Measurements from ENCODE around the gene ANKS3. TPM values are rescaled to one million over a fixed set of nuclear protein-coding genes. Genes with fewer than 3 reads are reported as not detected.

Gene ANKS3
- total RNA-seq, 4 donors from 2014 or later, result 23.3 to 47.8 (median 27.6) TPM

DNA sequence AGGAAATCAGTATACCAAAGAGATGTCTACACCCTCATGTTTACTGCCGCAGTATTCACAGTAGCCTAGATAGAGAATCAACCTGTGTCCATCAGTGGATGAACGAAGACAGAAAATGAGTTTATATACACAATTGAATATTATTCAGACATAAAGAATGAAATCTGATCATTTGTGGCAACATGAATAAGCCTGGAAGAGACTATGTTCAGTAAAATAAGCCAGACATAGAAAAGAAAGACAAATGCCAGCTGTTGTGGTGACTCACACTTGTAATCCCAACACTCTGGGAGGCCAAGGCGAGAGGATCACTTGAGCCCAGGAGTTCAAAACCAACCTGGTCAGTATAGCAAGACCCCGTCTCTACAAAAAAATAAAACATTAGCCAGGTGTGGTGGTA is 24.6 kb downstream of the ANKS3 start:
- TF ChIP-seq POLR2A (IDR thresholded peaks at IDR 0.05) (no peak), POLR2AphosphoS5 (IDR thresholded peaks at IDR 0.05) (no peak), EP300 (IDR thresholded peaks at IDR 0.05) (no peak), CTCF (IDR thresholded peaks at IDR 0.05) (no peak)
- Histone ChIP-seq H3K4me3 (no peak overlapping the region), H3K27ac (no peak overlapping the region), H3K36me3 (peaks cover 0 to 91% of the 10 kb centered on the region in 2 donors), H3K4me1 (no peaks in the 10 kb centered on the region), H3K9me3 (no peaks in the 10 kb centered on the region), H3K27me3 (no peaks in the 10 kb centered on the region)
- ATAC-seq, result no peak
- WGBS, 2 donors (ENCODE audit: low coverage in 1 of 2), result 90 to 98% methylated on average over 4 of the region's 4 CpGs

DNA sequence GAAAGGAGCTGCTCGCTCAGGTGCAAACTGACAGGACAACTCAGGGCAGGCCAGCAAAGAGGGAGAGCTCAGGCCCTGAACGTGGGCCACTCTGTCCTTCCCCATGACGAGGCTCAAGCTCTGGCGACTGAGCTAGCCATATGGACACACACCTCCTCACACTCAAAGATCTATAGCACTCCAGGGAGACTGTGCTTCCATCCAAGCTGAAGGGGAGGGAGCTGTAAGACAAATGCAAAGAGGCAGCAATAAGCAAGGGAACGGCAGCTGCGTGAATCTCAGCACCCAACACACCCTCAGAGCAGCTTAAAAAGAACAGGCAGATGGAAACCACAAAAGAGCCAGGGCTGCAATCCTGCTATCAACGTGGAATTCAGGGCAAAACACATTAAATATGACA is 27.2 kb downstream of the ANKS3 start:
- ATAC-seq, result no peak
- H3K4me3 ChIP-seq, result no peak overlapping the region
- no peak overlapping the region for H3K27ac ChIP-seq
- no peaks in the 10 kb centered on the region for H3K4me1 ChIP-seq
- WGBS, 2 donors (ENCODE audit: low coverage in 1 of 2), result 75 to 90% methylated on average over 1 to 3 of the region's 7 CpGs
- no peaks in the 10 kb centered on the region for H3K27me3 ChIP-seq
- peaks cover 0 to 91% of the 10 kb centered on the region in 2 donors for H3K36me3 ChIP-seq
- no peaks in the 10 kb centered on the region for H3K9me3 ChIP-seq
- no peak for TF ChIP-seq CTCF (IDR thresholded peaks at IDR 0.05)
- no peak for TF ChIP-seq EP300 (IDR thresholded peaks at IDR 0.05)
- TF ChIP-seq POLR2AphosphoS5 (IDR thresholded peaks at IDR 0.05), result no peak
- TF ChIP-seq POLR2A (IDR thresholded peaks at IDR 0.05), result no peak

DNA sequence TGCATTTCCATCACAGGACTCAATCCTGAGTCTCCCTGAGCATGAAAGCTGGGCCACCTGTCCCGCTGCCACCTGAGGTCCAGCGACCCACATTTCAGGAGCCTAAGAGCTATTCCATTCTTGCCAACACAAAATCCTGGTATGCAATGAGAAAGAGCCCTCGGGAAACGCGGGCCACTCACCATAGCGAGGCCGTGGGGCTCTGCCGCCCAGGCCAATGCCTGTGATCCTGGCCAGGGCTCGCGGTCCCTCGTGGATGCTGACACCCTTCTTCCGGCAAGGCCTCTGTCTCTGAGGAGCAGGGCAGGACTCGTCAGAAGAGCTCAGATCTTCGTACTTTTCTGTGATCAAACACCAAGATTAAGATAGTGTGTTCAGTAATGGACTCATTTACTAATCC is 29.2 kb downstream of the ANKS3 start:
- H3K4me3 ChIP-seq, result no peak overlapping the region
- H3K4me1 ChIP-seq, result no peaks in the 10 kb centered on the region
- TF ChIP-seq POLR2AphosphoS5 (IDR thresholded peaks at IDR 0.05) (no peak), EP300 (IDR thresholded peaks at IDR 0.05) (no peak), CTCF (IDR thresholded peaks at IDR 0.05) (no peak), POLR2A (IDR thresholded peaks at IDR 0.05) (no peak)
- H3K9me3 ChIP-seq, result no peaks in the 10 kb centered on the region
- H3K27ac ChIP-seq, result no peak overlapping the region
- no peaks in the 10 kb centered on the region for H3K27me3 ChIP-seq
- ATAC-seq, result no peak
- whole genome bisulfite sequencing, 2 donors (ENCODE audit: low coverage in 1 of 2), result 92 to 96% methylated on average over 8 to 12 of the region's 14 CpGs
- peaks cover 0 to 92% of the 10 kb centered on the region in 2 donors for H3K36me3 ChIP-seq

DNA sequence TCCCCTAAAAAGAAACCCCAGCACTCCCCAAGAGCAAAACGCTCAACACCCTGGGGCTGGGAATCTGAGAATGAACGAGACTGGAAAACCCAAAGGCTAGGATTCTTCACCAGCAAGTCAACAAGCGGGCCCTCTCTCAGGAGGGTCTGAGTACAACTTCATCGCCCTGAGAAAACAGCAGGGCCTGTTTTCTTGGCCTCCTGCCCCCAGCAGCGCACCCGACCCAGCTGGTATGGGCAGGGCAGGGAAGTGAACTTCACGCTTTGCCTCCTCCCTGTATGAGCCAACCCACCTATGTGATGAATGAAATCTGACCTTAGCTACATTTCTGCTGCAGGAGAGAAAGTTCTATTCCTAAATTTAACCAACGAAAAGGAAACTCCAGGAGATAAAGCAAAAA is 29.6 kb downstream of the ANKS3 start:
- no peaks in the 10 kb centered on the region for H3K9me3 ChIP-seq
- no peaks in the 10 kb centered on the region for H3K27me3 ChIP-seq
- H3K36me3 ChIP-seq, result peaks cover 0 to 92% of the 10 kb centered on the region in 2 donors
- ATAC-seq, result no peak
- WGBS, 2 donors (ENCODE audit: low coverage in 1 of 2), result 83 to 100% methylated on average over 1 to 6 of the region's 8 CpGs
- TF ChIP-seq POLR2AphosphoS5 (IDR thresholded peaks at IDR 0.05), result no peak
- no peak for TF ChIP-seq EP300 (IDR thresholded peaks at IDR 0.05)
- no peak for TF ChIP-seq CTCF (IDR thresholded peaks at IDR 0.05)
- TF ChIP-seq POLR2A (IDR thresholded peaks at IDR 0.05), result no peak
- H3K4me1 ChIP-seq, result no peaks in the 10 kb centered on the region
- no peak overlapping the region for H3K27ac ChIP-seq
- H3K4me3 ChIP-seq, result no peak overlapping the region

- no peak overlapping the region for H3K27ac ChIP-seq
- H3K4me1 ChIP-seq, result no peaks in the 10 kb centered on the region
- no CpG with 5 or more reads among the region's 7 CpGs for WGBS, 2 donors (ENCODE audit: low coverage in 1 of 2)
- H3K4me3 ChIP-seq, result no peak overlapping the region
- no peaks in the 10 kb centered on the region for H3K9me3 ChIP-seq
- no peak for ATAC-seq
- H3K36me3 ChIP-seq, result peaks cover 0 to 92% of the 10 kb centered on the region in 2 donors
- no peaks in the 10 kb centered on the region for H3K27me3 ChIP-seq
- TF ChIP-seq POLR2AphosphoS5 (IDR thresholded peaks at IDR 0.05) (no peak), POLR2A (IDR thresholded peaks at IDR 0.05) (no peak), EP300 (IDR thresholded peaks at IDR 0.05) (no peak), CTCF (IDR thresholded peaks at IDR 0.05) (no peak)
These were observed 30.2 kb downstream of the ANKS3 start for GRCh38 chr16:4703906-4704305.
